Endothelial cell of hepatic sinusoid (primary cell): ENCODE results near the gene GNAI2.
"Not testable (repeated sequence)": the region's sequence is repeated elsewhere in the genome, so short reads cannot be mapped to it uniquely, and the experiment has no call there.

ENCODE experiments used
- in situ Hi-C: cut with HindIII; loops from 2 replicates; pipeline ENCODE4 v1.10.0; 2017; ENCODE audit warnings: low sequenced_read_pairs

Gene GNAI2

DNA sequence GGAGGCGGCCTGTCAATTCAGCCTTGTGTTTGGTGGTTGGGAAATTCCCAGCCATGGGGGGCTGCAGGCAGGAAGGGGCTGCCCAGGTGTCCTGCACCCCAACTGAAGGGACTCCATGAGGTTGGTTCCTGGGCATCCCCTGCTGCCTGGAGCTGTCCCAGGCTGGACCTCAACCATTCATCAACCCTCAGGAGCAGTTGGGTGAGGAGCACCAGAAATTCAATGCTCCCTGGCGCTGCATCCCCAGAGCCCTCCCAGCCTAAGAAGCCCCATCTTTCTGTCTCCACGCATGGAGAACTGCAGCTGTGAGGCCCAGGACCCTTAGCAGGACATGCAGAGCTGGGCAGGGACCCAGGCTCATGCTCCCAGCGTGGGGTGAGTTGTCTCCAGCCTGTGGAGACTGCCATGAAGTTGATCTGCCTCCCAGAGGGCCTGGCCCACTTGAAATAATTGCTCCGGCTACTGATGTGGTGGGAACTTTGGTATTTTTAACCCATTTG is 25.0 kb downstream of the GNAI2 start:
- in situ Hi-C loops: loop anchor here (5.0 kb wide), 1 partner anchor 39 kb away; no protein-coding TSS in a partner anchor

- in situ Hi-C loops: loop anchor here (5.0 kb wide), 1 partner anchor 39 kb away; no protein-coding TSS in a partner anchor
Observed at GRCh38 chr3:50261505-50261904, 25.5 kb downstream of the GNAI2 start.

DNA sequence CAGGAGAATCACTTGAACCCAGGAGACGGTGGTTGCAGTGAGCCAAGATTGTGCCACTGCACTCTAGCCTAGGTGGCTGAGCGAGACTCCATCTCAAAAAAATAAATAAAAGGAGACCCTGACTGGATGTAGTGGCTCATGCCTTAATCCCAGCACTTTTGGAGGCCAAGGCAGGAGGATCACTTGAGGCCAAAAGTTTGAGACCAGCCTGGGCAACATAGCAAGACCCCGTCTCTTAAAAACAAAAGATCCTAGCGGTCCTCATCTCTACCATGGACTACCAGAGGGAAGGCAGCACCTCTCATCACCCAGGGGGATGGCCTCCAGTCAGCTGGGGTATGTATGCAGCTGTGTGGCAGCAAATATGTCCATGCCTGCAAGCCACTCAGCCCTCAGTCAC is 26.2 kb downstream of the GNAI2 start:
- in situ Hi-C loops: loop anchor here (5.0 kb wide), 1 partner anchor 40 kb away; no protein-coding TSS in a partner anchor

DNA sequence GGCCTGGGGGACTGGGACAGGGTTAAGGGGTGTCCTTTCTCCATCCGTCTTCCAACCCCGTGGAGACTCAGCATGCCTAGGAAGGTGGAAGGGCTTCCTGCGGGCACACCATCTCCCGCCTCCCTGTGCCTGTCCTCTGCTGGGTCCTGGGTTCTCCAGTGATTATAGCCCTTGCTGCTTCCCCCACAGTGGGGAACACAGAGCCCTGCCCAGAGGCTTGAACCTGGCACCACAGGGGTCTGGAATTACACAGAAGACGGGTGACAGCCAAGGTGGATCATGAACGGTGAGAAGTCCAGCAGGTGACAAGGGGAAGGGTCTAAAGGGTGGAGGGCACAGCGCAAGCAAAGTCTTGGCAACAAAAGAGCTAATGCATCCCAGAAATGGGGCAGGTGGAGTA is 26.8 kb downstream of the GNAI2 start:
- in situ Hi-C loops: loop anchor here (5.0 kb wide), 1 partner anchor 40 kb away; no protein-coding TSS in a partner anchor

GRCh38 chr3:50263478-50264382 is 27.7 kb downstream of the GNAI2 start:
- in situ Hi-C loops: loop anchor here (5.0 kb wide), 1 partner anchor 41 kb away; no protein-coding TSS in a partner anchor

- in situ Hi-C loops: loop anchor here (5.0 kb wide), 1 partner anchor 42 kb away; no protein-coding TSS in a partner anchor
Observed at GRCh38 chr3:50264383-50264963, 28.5 kb downstream of the GNAI2 start.

- in situ Hi-C loops: loop anchor here (5.0 kb wide), 1 partner anchor 43 kb away; no protein-coding TSS in a partner anchor
Observed at GRCh38 chr3:50264964-50265485, 29.0 kb downstream of the GNAI2 start.

- in situ Hi-C loops: no loop called here
Observed at GRCh38 chr3:50265571-50265970, 29.6 kb downstream of the GNAI2 start.

GRCh38 chr3:50266017-50266416 is 30.0 kb downstream of the GNAI2 start:
- in situ Hi-C loops: no loop called here

GRCh38 chr3:50266836-50267235 is 30.8 kb downstream of the GNAI2 start:
- in situ Hi-C loops: no loop called here

DNA sequence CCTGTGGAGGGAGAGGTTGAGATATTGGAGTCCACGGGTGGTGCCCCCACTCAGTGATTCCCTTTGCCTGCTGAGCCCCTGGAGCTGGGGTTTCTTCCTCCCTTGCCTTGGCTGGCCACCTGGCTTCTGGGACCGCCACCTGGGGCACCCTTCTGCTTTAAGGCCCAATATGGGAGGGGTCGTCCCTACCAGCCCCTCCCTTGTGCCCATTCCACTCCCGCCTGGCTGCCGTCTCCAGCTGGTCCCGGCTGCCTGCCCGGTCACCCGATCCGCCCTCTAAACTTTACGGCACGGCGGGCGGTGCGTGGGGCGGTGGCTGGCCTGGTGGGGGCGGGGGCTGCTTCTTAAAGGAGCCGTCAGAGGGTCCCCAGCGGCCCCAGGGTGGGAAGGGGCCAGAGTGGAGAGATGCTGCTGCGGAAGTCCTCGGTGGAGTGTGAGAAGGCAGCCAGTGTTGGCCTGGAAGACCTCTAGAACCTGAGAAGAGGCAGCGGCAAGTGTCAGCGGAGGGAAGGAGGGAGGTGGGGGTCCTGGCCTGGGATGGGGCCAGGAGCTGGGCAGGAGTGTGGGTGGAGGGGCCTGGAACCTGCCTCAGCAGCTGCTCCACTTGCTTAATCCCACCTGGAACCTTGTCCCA is 31.4 kb downstream of the GNAI2 start:
- in situ Hi-C loops: no loop called here

DNA sequence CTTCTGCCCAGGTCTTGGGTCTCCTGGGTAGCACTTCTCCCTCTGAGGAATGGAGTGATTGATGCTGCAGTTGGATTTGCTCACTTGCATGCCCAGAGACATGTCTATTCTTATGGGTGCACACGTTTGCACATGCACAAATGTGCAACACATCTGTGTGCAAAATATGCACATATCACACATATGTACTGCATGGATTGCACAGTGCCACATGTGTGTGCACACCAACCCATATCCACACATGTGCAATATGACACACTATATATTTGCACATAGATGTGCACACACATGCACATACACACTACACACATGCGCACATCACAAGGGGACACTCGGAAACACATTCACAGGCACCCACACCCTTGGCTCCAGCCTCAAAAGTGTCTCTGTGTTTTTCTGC is 32.3 kb downstream of the GNAI2 start:
- in situ Hi-C loops: no loop called here

DNA sequence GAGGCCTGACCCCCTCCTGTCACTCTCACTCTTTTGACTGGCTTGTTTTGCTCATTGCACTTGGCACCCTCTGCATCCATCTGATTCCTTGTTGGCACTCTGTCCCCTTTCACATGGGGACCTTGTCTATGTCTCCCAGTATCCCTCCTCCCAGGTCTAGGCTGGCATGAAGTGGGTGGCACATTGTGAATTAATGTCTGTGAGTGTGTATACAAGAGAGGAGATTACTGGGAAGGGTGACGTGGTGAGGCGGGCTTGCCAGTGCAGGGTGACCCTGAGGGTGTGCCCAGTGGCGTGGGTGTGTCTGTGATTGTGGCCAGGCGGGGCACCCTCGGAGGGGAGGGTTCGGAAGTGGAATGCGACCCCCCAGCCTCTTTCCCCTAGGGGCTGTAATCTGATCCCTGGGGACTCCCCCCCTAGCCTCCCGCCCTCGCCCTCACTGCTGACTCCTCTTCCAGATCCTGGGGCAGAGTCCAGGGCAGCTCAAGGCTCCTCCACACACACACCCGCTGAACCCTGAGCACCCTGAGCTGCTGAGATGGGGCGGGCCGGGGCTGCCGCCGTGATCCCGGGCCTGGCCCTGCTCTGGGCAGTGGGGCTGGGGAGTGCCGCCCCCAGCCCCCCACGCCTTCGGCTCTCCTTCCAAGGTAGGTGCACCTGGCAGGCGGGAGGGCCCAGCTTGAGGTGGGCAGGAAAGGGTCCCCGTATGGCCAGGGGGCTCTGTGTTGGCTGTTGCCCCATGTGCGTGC is 32.9 kb downstream of the GNAI2 start, which contains the start of gene SEMA3B:
Gene SEMA3B (plus strand): TSS at position 445 of the 749 bp plus-strand sequence. CDS start 94 bp downstream, at position 539.
- in situ Hi-C loops: no loop called here

- in situ Hi-C loops: no loop called here
Observed at GRCh38 chr3:50269460-50269859, 33.5 kb downstream of the GNAI2 start.

- in situ Hi-C loops: no loop called here
Observed at GRCh38 chr3:50269977-50270413, 34.0 kb downstream of the GNAI2 start.

DNA sequence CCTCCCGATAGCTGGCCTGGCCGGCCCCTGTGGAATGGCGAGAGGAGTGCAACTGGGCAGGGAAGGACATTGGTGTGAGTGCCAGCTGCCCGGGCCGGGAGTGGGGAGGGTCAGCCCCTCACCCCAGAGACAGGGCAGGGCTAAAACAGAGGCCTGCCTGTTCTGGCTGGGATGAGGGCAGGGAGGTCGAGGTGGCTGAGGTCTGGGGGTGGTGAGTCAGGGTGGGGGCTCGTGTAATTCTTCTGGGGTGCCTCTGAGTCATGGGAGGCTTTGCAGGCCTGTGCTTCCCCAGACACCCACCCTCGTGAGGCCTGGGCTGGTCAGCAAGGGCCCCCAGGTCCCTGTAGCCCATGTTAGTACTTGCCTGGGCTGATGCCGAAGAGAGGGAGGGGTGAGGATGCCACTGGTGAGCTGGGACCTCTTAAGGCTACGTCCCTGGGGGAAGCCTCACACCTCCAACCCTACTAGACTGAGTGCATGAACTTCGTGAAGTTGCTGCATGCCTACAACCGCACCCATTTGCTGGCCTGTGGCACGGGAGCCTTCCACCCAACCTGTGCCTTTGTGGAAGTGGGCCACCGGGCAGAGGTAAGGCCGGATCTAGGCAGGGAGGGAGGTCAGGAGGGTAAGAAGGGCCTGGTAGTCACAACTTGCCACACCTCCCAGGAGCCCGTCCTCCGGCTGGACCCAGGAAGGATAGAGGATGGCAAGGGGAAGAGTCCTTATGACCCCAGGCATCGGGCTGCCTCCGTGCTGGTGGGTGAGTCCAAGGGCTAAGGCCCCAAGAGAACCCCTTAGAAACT is 34.6 kb downstream of the GNAI2 start:
- in situ Hi-C loops: no loop called here

DNA sequence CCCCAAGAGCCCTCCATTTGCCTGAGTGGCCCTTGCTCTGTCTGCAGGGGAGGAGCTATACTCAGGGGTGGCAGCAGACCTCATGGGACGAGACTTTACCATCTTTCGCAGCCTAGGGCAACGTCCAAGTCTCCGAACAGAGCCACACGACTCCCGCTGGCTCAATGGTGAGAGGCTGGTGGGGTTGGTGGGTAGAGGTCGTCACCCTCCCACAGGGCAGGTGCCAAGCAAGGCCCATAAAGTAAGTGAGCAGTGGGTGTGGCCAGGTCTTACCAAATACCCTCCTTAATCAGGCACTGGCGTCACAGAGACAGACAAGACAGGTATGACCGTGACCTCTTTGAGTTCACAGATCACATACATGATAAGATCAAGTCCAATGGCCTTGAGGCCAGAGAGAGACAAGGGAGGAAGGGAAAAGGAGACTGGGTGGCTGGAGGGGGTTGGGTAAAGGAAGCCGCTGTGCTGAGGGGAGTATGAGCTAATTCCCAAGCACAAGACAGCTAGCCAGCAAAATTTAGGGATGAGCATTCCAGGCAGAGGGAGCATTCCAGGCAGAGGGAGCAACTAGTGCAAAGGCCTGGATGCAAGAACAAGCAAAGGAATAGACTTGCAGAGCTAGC is 35.4 kb downstream of the GNAI2 start:
- in situ Hi-C loops: no loop called here

- in situ Hi-C loops: not testable (repeated sequence)
Observed at GRCh38 chr3:50272538-50272910, 36.5 kb downstream of the GNAI2 start.
